Psoas muscle (tissue), 8 donors: ENCODE measurements around the gene RELN. TPM values are rescaled to one million over a fixed set of nuclear protein-coding genes. Genes with fewer than 3 reads are reported as not detected.

Experiments used
- ATAC-seq, 4 donors: fragments of 200-7000 bp; cut with Tn5 transposase; one replicate each; pipeline ENCODE4 v1.9.1; 2020; ENCODE audit warnings: moderate library complexity in 3 of 4, mild to moderate bottlenecking in 2 of 4
- DNase-seq, 2 donors: peaks; one replicate each; pipeline ENCODE4 v3.0.0-alpha.2; 2020
- H3K27ac ChIP-seq: fragments of 200-600 bp; one replicate; pipeline ENCODE4 v1.8.0; 2022
- H3K27me3 ChIP-seq, 3 donors: fragments of 200-600 bp in 1 of 3; one replicate each; pipeline versions ENCODE4 v1.6.1 to v1.8.0; 2013 to 2022; ENCODE audit warnings: low read length in 2 of 3, mild to moderate bottlenecking in 2 of 3, moderate library complexity in 1 of 3; ENCODE audit not compliant: insufficient read depth in 3 of 3
- H3K36me3 ChIP-seq, 2 donors: fragments of 200-600 bp in 1 of 2; one replicate each; pipeline versions ENCODE4 v1.6.1 to v1.8.0; 2013 to 2022; ENCODE audit warnings: low read depth in 1 of 2, mild to moderate bottlenecking in 1 of 2, moderate library complexity in 1 of 2; ENCODE audit not compliant: insufficient read depth in 1 of 2
- H3K4me1 ChIP-seq: fragments of 200-600 bp; one replicate; pipeline ENCODE4 v1.8.0; 2022
- H3K4me3 ChIP-seq: fragments of 200-600 bp; one replicate; pipeline ENCODE4 v1.8.0; 2022; ENCODE audit warnings: mild to moderate bottlenecking
- H3K9me3 ChIP-seq: fragments of 200-600 bp; one replicate; pipeline ENCODE4 v1.8.0; 2022
- CTCF ChIP-seq: fragments of 200-600 bp; IDR thresholded peaks from one replicate; pipeline ENCODE4 v1.8.0; 2022; ENCODE audit warnings: antibody characterized with exemption
- WGBS, 3 donors: extraction: QIAGEN DNeasy Blood & Tissue Kit; methylation state at CpG; one replicate each; pipeline versions ENCODE4 v1.1.6 to v1.1.7; 2013; 5-methylcytosine and 5-hydroxymethylcytosine counted together
- intact Hi-C, 2 donors: fragments of 100-400 bp; cut with DNase I; formaldehyde crosslinking; loops; one replicate each; pipeline versions ENCODE4 v1.11.0 to v1.14.2; 2022
- polyA plus RNA-seq, 3 donors: library from polyadenylated mRNA; stranded (reverse); fragments of 200-250 nt; gene quantifications; one replicate each; pipeline ENCODE4 v1.2.3, GENCODE V29; 2013
- total RNA-seq, 4 donors: library from RNA; stranded (reverse); fragmentation: NEBNext Ultra II Directional in 2 of 4; extraction: Animal tissue kit (Norgen Biotek cat#: 25700) in 2 of 4; gene quantifications; one replicate each; pipeline versions ENCODE4 v1.2.1 to v1.2.4, GENCODE V29; 2021 to 2023
- donor health status: healthy with polysubstance abuse.
- donor health status: DM: no; HTN: no; CAD: no; lungs with moderate emphysema.
- donor health status: Bipolar disorder and iron deficiency.
- donor health status: healthy.
- donor health status: DM: yes; HTN: yes; CAD: no.
- donor health status: DM: no; HTN: no; CAD: no.
- donor health status: DM: no; HTN: no; CAD: no.
- donor health status: DM: yes; HTN: yes; CAD: no.

Gene RELN
- total and polyA plus RNA-seq, 7 donors: 0.10 to 0.44 (median 0.32) TPM

DNA sequence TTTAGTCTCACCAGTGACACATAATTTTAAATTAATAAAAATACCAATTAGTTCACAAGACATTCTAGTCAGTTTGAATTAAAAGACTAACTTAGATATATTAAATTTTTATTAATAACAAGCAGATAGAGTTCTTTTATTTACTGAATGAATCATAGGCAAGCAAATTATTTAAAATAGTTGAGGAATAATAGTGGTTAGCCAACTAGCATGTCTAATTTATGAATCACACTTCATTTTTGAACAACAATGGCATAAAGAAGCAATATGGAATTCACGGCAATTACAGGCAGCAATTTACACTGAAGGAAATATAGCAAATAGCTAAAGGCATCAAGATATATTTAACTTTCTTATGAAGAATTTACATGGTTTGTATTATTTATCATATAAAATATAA is 356.5 kb downstream of the RELN start:
- WGBS, 3 donors: 69 to 90% (median 85%) methylated on average over 1 of the region's 1 CpG
- no peaks in the 10 kb centered on the region for H3K9me3 ChIP-seq
- no peaks in the 10 kb centered on the region for H3K4me1 ChIP-seq
- H3K27ac ChIP-seq: no peak overlapping the region
- no peak for DNase-seq
- no peaks in the 10 kb centered on the region for H3K36me3 ChIP-seq
- TF ChIP-seq CTCF: no peak
- ATAC-seq: no peak
- H3K4me3 ChIP-seq: no peak overlapping the region
- H3K27me3 ChIP-seq: no peaks in the 10 kb centered on the region
- intact Hi-C loops: no loop called here

DNA sequence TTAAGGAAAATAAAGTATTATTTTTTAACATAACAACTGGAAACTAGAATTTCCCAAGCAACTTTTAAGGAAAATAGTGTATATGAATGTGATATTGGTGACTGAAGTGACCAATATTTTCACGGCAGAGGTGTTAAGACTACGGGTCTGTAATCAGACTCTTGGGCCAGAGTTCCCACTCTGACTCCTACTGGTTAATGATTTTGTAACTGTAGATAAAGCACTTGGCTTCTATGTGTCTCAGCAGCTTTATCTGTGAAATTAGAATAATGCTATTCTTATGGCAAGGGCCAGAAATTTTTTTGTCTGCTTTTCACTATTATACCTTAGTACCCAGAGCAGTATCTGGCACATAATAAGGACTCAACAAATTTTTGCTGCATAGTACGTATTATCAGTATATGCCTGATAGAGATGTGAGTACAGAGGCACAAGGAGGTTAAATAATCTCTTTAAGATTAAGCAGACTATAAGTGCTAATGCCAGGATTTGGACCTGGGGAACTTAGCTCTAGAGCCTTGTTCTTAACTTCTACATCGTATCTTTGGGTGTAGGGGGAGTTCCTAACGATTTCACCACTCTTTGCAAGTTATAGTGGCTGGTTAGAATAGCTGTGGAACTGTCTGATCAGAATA is 357.3 kb downstream of the RELN start:
- Histone ChIP-seq H3K36me3 (no peaks in the 10 kb centered on the region), H3K4me1 (no peaks in the 10 kb centered on the region), H3K4me3 (no peak overlapping the region), H3K27me3 (no peaks in the 10 kb centered on the region), H3K9me3 (no peaks in the 10 kb centered on the region), H3K27ac (no peak overlapping the region)
- no peak for ATAC-seq
- DNase-seq: no peak
- intact Hi-C loops: no loop called here
- TF ChIP-seq CTCF: no peak
- WGBS, 3 donors: 30 to 34% (median 31%) methylated on average over 5 of the region's 5 CpGs

DNA sequence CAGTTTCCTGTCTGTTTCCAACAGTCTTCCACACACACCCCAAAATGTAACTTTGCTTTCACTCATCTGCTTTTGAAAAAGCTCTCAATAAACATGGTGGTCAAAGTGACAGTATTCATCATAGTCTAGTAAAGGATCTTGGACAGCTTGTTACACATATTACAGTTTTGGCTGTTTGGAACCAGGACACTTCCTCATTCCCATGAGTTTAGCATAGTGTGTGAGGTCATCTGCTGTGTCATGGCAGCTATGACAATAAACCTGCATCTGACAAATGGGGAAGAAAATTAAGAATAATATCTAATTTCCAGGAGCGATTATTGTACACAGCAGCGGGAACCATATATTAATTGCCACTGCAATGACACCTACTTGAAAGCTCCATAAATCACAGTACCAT is 359.1 kb downstream of the RELN start:
- WGBS, 3 donors: 77 to 79% (median 78%) methylated on average over 2 of the region's 2 CpGs
- no peaks in the 10 kb centered on the region for H3K27me3 ChIP-seq
- H3K4me1 ChIP-seq: no peaks in the 10 kb centered on the region
- no peak overlapping the region for H3K4me3 ChIP-seq
- intact Hi-C loops: no loop called here
- H3K27ac ChIP-seq: no peak overlapping the region
- DNase-seq (no peak), ATAC-seq (no peak)
- H3K36me3 ChIP-seq: no peaks in the 10 kb centered on the region
- TF ChIP-seq CTCF: no peak
- H3K9me3 ChIP-seq: no peaks in the 10 kb centered on the region

DNA sequence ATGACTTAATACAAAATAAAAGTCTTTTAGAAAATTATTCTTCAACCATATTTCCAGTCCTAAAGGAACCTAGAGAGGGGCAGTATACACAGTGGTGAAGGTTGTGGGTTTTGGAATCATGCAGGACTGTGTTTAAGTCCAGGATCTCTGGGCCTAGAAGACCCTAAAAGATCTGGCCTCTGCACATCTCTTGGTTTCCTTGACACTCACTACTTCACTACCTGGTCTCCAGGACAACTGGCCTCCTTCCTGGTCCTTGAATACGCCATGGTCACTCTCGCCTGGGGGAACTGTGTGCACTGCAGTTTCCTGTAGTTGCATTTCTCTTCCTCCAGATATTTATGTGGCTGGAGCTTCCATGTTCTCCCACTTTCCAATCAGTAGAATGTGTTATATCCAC is 360.7 kb downstream of the RELN start:
- DNase-seq: no peak
- intact Hi-C loops: no loop called here

More for the DNA sequence above, 360.7 kb downstream of the RELN start:
- H3K4me3 ChIP-seq: no peak overlapping the region
- ATAC-seq: no peak
- H3K36me3 ChIP-seq: no peaks in the 10 kb centered on the region
- WGBS, 3 donors: 83 to 87% (median 83%) methylated on average over 2 of the region's 2 CpGs
- no peaks in the 10 kb centered on the region for H3K9me3 ChIP-seq
- no peaks in the 10 kb centered on the region for H3K27me3 ChIP-seq
- TF ChIP-seq CTCF: no peak
- H3K4me1 ChIP-seq: no peaks in the 10 kb centered on the region
- H3K27ac ChIP-seq: no peak overlapping the region
